GM19328 (cell line): ENCODE results near the gene WFDC8.
"Not testable (repeated sequence)": the region's sequence is repeated elsewhere in the genome, so short reads cannot be mapped to it uniquely, and the experiment has no call there.

Experiments
- ATAC-seq: cut with Tn5 transposase; IDR thresholded peaks from one replicate; pipeline ENCODE4 v1.9.1; 2021; ENCODE audit warnings: mild to moderate bottlenecking, moderate library complexity; ENCODE audit not compliant: unreplicated experiment

Gene WFDC8

DNA sequence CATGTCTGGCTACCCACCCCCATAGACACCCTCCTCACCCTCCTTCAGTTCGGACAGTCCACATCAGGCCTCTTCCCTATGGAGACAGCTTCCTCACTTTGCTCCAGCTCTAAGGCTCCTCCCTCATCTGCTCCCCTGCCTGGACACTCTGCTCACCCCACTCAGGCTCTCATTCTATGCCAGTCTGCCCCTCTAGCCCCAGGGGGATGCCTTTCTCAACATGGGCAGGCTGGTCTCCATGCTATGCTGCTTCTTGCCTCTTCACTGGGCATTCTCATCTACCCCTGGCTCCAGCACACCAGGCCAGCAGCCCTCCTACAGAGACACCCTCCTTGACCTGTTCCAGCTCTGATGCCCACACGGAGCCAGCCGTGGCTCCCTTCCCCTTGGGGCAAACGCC lies at the start of gene WFDC8:
WFDC8 (minus strand) TSS at position 101 of the 400 bp plus-strand sequence; CDS start at position 64, 37 bp downstream.
- no peak for ATAC-seq

DNA sequence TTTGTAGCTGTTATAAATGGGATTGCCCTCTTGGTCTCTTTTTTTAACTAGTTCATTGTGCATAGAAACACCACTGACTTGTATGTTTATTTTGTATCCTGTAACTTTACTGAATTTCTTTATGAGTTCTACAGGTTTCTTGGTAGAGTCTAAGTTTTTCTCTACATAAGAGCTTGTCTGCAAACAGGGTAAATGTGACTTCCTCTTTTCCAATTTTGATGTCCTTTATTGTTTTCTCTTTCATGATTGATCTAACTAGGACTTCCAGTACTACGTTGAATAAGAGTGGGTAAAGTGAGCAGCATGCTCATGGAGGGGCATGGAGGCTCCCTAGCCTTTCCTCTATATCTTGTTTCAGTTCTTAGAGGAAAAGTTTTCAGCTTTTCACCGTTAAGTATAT lies 47.5 kb upstream of the WFDC8 start:
- no peak for ATAC-seq

DNA sequence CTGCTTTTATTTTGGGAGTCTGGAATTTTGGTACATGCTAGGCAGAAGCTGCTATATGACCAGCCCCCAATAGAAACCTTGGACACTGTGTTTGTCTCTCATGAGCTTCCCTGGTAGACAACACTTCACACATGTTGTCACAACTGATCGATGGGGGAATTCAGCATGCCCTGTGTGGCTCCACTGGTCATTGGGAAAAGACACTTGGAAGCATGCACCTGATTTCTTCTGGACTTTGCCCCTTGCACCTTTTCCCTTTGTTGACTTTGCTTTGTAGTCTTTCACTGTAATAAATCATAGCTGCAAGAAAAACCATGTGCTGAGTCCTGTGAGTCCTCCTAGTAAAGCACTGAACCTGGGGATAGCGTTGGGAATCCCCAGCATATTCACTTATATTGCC lies 42.5 kb upstream of the WFDC8 start:
- ATAC-seq, result no peak

DNA sequence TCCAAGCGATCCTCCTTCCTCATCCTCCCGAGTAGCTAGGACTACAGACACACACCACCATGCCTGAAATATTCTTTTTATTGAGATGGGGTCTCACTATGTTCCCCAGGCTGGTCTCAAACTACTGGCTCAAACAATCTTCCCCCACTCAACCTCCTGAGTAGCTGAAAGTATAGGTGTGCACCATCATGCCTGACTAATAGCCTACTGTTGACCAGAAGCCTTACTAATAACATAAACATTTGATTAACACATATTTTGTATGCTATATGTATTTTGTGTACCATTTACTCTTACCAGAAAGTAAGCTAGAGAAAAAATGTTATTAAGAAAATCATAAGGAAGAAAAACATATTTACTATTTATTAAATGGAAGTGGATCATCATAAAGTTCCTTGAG lies 38.5 kb upstream of the WFDC8 start:
- no peak for ATAC-seq

DNA sequence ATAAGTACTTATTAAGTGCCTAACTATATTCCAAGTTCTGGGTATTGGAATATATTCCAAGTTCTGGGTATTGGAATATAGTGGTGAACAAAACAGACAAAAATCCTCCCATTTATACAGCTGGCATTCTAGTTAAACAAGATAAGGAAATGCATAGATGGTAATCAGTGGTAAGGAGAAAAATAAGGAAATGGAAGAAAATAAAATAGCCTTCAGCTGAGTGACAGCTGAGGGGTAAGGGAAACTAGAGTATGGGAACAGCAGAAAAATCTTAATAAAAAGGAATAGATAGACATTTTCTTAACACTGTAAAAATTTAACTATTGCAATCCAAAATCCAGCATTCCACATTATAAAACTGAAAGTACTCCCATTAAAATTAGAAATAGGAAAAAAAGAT lies 33.2 kb upstream of the WFDC8 start:
- ATAC-seq, result no peak

DNA sequence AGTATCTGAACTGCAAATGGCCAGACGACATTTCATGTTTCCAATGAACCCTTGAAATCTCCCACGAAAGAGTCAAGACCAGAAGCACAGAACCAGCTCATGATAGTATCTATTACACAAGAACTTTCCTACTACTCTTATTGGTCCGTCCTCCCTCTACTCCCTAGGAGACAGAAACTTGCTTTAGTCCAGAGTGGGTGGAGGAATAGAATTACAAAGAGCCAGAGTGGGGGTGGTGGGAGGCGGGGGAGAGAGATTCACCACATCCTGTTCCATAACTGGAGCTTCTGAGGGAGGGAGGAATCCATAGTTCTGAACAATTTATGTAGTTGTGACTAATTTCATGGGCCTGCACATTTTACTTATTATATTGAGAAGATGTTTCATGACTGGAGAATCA lies 32.0 kb upstream of the WFDC8 start:
- ATAC-seq, result no peak

DNA sequence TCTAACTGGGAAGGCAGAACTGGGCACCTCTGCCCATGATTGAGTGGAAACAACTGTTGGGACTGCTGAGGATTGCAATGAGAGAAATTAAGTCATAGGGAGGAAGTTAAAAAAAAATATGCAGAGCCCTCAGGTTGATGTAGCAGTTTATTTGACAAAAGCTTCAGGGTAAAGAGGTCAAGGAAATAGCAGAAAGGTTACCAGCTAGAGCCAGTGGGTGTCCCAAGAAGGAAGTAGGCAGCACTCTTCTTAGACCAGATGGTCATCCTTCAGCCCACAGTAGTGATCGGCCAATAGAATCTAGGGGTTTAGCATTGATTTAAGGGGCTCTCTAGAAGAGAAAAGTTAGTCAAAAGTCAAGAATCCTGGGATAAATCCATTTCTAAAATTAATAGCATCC lies 28.7 kb upstream of the WFDC8 start:
- ATAC-seq, result no peak

DNA sequence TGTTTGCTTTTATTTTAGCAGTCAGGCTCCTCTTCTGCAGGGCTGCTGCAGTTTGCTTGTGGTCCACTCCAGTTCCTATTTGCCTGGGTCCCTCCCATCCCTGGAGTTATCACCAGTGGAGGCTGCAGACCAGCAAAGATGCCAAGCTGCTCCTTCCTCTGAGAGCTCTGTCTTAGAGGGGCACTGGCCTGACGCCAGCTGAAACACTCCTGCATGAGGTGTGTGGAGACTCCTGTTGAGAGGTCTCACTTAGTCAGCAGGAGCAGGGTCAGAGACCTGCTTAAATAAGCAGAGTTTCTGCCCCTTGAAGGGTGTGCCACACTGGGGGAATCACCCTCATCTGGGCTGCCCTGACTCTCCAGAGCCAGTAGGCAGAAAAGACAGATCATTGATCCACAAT lies 16.2 kb upstream of the WFDC8 start:
- ATAC-seq, result no peak

DNA sequence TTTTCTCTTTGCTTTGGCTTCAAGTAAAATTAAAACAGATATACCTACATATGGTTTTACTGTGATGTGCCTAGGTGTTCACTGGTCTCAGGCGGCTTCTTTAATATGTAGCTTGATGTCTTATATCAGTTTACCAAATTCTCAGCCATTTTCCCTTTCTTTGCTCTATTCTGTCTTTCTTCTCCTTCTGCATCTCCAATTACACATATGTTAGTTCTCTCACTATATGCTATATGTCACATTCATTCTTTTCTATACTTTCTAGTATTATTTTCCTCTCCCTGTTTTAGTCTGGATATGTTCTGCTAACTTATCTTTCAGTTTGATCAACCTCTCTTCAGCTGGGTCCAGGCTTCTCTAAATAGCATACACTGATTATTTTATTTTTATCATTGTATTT lies 14.4 kb upstream of the WFDC8 start:
- ATAC-seq, result no peak

DNA sequence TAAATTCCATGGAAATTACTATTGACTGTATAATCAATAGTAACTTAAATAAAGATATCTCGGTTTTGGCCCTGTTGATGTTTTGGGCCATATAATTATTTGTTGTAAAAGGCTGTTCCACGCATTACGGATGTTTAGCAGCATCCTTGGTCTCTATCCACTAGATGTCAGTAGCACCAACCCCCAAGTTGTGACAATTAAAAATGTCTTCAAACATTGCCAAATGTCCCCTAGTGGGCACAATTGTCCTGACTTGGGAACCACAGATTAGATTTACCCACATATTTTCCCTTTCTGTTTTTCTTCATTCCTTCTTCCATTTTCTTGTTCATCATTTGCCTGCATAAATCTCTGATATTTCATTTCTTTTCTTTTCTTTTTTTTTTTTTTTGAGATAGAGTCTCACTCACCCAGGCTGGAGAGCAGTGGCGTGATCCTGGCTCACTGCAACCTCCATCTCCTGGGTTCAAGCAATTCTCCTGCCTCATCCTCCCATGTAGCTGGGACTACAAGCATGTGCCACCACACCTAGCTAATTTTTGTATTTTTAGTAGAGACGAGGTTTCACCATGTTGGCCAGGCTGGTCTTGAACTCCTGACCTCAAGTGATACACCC lies 13.6 kb upstream of the WFDC8 start:
- ATAC-seq, result no peak

DNA sequence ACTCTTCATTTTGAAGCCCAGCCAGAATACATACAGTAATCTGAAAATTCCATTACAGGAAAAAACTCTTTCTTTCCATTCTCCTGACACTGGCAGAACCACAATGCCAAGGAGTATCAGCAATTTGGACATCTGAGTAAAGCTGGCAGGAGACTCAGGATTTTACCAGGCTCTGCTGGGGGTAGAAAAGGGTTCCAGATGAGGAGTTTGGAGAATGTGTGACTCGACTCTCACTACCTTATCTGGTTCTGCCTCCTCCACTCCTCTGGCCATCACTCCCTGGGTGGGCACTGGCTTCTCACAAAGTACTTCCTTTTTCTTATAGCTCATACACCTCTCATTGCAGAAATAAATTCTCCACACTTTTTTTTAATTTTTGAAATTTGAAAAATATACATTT lies 10.6 kb upstream of the WFDC8 start:
- ATAC-seq, result no peak

DNA sequence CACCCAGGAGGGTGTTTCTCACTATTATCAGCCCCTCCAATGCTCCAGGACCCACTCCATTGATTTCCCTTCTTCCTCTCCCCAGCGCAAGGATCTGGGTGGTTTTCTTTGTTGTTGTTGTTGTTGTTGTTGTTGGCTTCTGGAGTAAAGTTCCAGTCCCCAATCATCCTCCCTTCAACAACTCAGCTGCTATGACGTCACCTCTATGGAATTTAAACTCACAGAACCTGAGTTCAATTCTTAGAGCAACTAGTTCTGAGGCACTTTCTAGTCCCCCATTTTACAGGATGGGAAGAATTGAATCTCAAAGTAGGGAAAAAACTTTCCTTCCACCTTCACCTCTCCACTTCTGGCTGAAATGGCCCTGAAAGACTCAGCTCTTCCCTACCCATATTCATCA lies 9.7 kb upstream of the WFDC8 start:
- no peak for ATAC-seq

DNA sequence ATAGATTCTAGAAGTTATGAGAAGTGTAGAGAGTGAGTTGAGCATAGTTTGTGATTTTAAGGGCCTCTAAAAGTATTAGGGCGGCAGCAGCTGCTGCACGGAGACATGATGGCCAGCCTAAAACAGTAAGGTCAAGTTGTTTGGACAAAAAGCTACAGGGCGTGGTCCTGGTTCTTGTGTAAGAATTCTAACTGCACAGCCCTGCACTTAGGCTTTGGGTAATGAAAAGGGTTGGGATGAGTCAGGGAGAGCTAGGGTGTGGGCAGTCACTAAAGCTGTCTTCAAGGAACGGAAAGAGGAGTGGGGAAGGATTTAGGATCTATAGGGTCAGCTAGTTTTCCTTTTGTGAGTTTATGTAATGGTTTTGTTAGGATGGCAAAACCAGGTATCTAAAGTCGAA lies 6.9 kb upstream of the WFDC8 start:
- not testable (repeated sequence) for ATAC-seq

DNA sequence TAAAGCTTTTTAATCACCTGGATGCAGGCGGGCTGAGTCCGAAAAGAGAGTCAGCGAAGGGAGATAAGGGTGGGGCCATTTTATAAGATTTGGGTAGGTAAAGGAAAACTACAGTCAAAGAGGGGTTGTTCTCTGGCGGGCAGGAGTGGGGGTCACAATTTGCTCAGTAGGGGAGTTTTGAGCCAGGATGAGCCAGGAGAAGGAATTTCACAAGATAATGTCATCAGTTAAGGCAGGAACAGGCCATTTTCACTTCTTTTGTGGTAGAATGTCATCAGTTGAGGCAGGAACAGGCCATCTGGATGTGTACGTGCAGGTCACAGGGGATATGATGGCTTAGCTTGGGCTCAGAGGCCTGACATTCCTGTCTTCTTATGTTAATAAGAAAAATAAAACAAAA lies 5.2 kb upstream of the WFDC8 start:
- not testable (repeated sequence) for ATAC-seq

DNA sequence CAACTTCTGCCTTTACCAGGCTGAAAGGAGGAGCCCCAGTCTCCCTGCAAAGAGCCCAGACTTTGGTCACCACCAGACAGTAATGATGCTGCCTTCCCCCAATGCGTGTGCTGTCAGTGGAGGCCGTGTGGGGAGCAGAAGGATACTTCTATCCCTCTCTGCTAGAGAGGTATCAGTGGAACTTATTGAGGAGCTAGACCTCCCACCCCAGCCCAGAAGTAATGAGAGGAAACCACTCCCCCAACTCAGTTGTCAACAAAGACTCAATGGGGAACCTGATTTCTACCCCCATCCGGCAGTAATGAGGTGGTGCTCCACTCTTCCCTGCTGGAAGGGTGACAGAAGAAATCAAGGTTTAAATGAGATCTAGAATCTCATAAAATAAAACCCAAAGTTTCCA lies 4.4 kb upstream of the WFDC8 start:
- no peak for ATAC-seq

DNA sequence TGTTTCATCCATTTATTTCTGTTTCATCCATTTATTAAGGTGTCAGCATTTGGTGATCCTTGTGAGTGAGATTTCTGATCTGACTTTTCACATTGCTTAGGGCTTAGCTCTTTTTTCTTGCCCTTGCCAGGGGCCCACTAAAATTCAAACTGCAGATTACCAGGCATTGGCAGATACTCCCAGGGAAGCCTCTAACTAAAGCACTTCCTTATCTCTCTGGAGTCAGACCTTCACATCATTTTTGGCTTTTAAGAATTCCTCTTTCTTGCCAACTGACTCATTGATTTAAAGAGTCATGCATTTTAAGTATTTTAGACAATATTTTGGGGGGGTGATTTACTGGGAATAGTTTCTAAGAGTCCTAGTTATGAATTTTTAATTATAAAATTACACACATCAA lies 2.6 kb upstream of the WFDC8 start:
- no peak for ATAC-seq

DNA sequence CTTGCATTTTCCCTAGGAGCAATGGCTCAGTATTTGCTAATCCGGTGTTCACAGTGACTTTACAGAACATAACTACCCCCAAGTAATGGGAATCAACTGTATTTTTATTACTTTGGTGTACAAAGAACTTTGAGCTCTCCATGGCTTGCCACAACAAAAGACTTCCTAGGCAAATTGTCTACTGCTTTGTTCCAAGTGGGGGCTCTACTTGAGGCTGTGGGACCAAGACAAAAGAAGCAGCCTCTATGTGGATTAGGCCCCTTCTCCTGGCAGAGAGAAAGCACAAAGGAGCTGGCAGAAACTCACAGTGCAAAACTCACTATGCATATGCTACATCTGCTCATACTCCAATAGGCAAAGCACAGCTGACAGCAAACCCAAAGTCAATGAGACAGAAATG lies 853 bp downstream of the WFDC8 start:
- ATAC-seq, result no peak

DNA sequence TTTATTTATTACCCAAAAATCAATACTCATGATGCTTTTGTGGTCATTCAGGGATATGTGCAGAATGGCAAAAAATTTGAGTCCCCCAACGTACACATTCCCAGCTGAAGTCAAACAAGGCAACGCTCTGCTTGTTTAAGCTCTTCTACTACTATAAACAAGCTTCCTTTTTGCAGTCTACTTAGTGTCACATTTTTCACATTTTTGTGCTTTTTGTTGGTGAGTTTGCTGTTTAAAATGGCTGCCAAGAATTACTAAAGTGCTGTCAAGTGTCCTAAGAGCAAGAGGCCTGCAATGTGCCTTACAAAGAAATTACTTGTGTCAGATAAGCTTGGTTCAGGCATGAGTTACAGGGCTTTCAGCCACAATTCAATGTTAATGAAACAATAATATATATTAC lies 2.1 kb downstream of the WFDC8 start:
- no peak for ATAC-seq

DNA sequence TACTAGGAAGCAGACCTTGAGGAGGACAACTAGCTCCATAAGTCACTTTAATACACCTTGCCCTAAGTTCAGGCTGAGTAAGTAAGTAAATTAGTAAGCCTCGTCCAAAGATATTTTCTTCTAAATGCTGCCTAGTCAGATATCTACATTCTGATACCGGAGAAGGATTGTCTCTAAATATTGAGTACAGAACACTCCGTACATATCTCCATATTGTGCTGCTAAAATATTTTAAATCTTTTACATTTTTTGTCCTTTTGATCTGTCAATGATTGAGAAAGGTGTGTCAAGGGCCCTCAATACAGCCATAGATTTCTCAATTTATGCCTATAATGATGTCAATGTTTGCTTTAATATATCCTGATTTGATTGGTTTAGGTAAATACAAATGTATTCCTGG lies 3.2 kb downstream of the WFDC8 start:
- no peak for ATAC-seq

DNA sequence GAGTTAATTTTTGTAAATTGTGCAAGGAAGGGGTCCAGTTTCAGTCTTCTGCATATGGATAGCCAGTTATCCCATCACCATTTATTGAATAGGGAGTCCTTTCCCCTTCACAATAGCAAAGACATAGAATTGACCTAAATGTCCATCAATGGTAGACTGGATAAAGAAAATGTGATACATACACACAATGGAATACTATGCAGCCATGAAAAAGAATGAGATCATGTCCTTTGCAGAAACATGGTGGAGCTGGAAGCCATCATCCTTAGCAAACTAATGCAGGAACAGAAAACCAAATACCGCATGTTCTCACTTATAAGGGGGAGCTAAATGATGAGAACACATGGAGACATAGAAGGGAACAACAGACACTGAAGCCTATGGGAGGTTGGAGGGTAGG lies 9.4 kb downstream of the WFDC8 start:
- ATAC-seq, result not testable (repeated sequence)

DNA sequence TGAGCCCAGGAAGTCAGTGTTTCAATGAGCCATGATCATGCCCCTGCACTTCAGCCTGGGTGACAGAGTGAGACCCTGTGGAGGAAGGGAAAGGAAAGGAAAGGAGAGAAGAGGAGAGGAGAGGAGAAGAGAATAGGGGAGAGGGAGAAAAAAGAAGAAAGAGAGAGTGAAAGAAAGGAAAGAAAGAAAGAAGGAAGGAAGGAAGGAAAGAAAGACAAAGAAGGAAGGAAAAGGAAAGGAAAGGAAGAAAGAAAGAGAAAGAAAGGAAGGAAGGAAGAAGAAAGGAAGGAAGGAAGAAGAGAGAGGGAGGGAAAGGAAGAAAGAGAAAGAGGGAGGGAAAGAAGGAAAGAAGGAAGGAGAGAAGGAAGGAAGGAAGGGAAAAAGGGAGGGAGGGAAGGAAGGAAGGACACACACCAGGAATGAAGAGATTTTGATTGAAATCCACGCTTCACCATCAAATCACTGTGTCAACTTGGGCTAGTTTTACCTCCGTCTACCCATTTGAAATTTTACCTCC lies 14.3 kb downstream of the WFDC8 start:
- no peak for ATAC-seq

DNA sequence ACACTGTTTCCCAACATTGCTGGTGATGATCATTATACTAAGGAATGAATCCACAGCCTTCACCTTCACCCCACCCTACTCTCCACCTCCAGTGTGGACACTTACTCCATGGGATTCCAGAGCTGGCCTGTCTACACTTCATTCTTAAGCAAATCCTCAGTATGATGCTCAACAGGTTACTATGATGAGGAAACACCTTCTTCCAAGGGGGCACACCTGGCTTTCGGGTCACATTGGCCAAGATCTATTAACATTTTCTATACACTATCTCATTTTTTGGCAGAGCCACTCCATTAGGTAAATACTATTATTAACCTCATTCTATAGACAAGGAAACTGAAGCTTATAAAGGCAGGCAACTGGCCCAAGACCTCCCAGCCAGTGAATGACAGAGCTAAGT lies 23.9 kb downstream of the WFDC8 start:
- ATAC-seq, result no peak

DNA sequence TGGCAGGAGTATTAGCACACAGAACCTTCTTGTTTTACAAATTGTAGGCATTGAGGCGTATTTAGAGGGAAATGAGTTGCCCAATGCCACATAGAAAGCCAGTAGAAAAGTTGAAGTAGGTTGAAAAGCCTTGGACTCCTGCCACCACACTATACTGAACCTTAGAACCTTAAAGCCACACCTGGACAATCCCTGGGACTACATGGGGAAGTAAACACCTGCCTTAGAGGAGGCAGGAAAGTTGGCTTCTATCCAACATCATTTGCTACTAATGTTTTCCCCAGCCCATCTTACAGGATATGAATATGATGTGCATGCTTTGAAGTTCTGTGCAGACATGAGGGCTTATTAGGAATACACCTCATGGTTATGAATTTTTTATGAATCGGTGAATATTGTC lies 26.6 kb downstream of the WFDC8 start:
- no peak for ATAC-seq
